Pancreas (tissue), 10 donors: ENCODE data around the gene PLCE1. TPM values are rescaled to one million over a fixed set of nuclear protein-coding genes. Genes with fewer than 3 reads are reported as not detected.

Source experiments
- ATAC-seq, 4 donors: fragments of 200-7000 bp; cut with Tn5 transposase; one replicate each; pipeline versions ENCODE4 v1.8.0 to v1.9.1; 2020; ENCODE audit warnings: mild to moderate bottlenecking in 4 of 4, moderate library complexity in 4 of 4
- DNase-seq, 6 donors: peaks; one replicate each; pipeline ENCODE4 v3.0.0-alpha.2; 2020
- FAIRE-seq: peaks from 2 replicates; lab custom pipeline; 2012; peaks lifted over from hg19 to GRCh38; lab: Jason Lieb, UNC
- H3K27ac ChIP-seq, 4 donors: fragments of 200-600 bp; sonication (generic); 1 replicate in 3 of 4; 2 replicates in 1 of 4; pipeline versions ENCODE4 v1.5.0 to v1.8.0; 2020
- H3K27me3 ChIP-seq, 4 donors: fragments of 200-600 bp; one replicate each; pipeline ENCODE4 v1.8.0; 2021
- H3K36me3 ChIP-seq, 3 donors: fragments of 200-600 bp; sonication (generic) in 1 of 3; one replicate each; pipeline versions ENCODE4 v1.5.0 to v1.8.0; 2020 to 2021
- H3K4me1 ChIP-seq, 3 donors: fragments of 200-600 bp; one replicate each; pipeline ENCODE4 v1.8.0; 2021
- H3K4me3 ChIP-seq, 4 donors: fragments of 200-600 bp; sonication (generic) in 2 of 4; one replicate each; pipeline versions ENCODE4 v1.5.0 to v1.8.0; 2020 to 2021
- H3K9me3 ChIP-seq, 4 donors: fragments of 200-600 bp; one replicate each; pipeline ENCODE4 v1.8.0; 2021
- WGBS, 2 donors: extraction: QIAGEN DNeasy Blood & Tissue Kit; methylation state at CpG; one replicate each; pipeline ENCODE4 v1.1.7; 2013; 5-methylcytosine and 5-hydroxymethylcytosine counted together
- intact Hi-C, 3 donors: fragments of 100-400 bp; cut with DNase I; formaldehyde crosslinking; loops; one replicate each; pipeline versions ENCODE4 v1.11.1 to v1.14.2; 2022
- polyA plus RNA-seq, 2 donors: library from polyadenylated mRNA; stranded (reverse); fragments of 200-250 nt; gene quantifications; one replicate each; pipeline ENCODE4 v1.2.3, GENCODE V29; 2013
- total RNA-seq, 6 donors: library from RNA; stranded (reverse); fragmentation: NEBNext Ultra II Directional in 4 of 6; extraction: Animal tissue kit (Norgen Biotek cat#: 25700) in 4 of 6; gene quantifications; one replicate each; pipeline versions ENCODE4 v1.2.1 to v1.2.4, GENCODE V29; 2021 to 2023
- TF ChIP-seq, protein P1 (sequence below), 4 donors: fragments of 200-600 bp; sonication (generic) in 3 of 4; IDR thresholded peaks; one replicate each; pipeline versions ENCODE4 v1.5.0 to v1.8.0; 2021; ENCODE audit warnings: antibody characterized with exemption in 4 of 4
- donor health status: healthy with polysubstance abuse.
- donor health status: DM: no; HTN: no; CAD: no; lungs with moderate emphysema.
- donor health status: DM: no; HTN: no; CAD: no.
- donor health status: control.
- donor health status: control.
- donor health status: Bipolar disorder and iron deficiency.
- donor health status: DM: yes; HTN: yes; CAD: no.
- donor health status: DM: no; HTN: no; CAD: no.
- donor health status: DM: no; HTN: no; CAD: no.
- donor health status: DM: yes; HTN: yes; CAD: no.

Gene PLCE1
- total and polyA plus RNA-seq, 8 donors, result 1.8 to 7.2 (median 4.4) TPM

DNA sequence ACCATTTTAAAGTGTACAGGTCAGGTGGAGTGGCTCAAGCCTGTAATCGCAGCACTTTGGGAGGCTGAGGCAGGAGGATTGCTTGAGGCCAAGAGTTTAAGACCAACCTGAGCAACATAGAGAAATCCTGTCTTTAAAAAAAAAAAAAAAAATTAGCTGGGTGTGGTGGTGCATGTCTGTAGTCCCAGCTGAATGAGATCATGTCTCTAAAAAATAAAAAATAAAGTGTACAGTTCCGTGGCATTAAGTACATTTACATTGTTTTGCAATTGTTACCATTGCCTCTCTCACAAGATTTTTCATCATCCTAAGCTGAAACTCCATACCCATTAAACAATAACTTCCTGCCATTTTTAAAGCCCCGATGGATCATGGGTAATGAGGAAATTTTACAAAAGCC, 20.6 kb downstream of the PLCE1 start:
- FAIRE-seq (no peak), ATAC-seq (no peak), DNase-seq (no peak)
- no peaks in the 10 kb centered on the region for H3K27me3 ChIP-seq
- no peaks in the 10 kb centered on the region for H3K4me1 ChIP-seq
- intact Hi-C loops, result no loop called here
- no peak overlapping the region for H3K4me3 ChIP-seq
- 91 to 96% methylated on average over 3 of the region's 3 CpGs for WGBS, 2 donors
- no peaks in the 10 kb centered on the region for H3K36me3 ChIP-seq
- H3K9me3 ChIP-seq, result no peaks in the 10 kb centered on the region
- H3K27ac ChIP-seq, result no peak overlapping the region
- TF ChIP-seq, protein P1, sequence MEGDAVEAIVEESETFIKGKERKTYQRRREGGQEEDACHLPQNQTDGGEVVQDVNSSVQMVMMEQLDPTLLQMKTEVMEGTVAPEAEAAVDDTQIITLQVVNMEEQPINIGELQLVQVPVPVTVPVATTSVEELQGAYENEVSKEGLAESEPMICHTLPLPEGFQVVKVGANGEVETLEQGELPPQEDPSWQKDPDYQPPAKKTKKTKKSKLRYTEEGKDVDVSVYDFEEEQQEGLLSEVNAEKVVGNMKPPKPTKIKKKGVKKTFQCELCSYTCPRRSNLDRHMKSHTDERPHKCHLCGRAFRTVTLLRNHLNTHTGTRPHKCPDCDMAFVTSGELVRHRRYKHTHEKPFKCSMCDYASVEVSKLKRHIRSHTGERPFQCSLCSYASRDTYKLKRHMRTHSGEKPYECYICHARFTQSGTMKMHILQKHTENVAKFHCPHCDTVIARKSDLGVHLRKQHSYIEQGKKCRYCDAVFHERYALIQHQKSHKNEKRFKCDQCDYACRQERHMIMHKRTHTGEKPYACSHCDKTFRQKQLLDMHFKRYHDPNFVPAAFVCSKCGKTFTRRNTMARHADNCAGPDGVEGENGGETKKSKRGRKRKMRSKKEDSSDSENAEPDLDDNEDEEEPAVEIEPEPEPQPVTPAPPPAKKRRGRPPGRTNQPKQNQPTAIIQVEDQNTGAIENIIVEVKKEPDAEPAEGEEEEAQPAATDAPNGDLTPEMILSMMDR (IDR thresholded peaks at IDR 0.05), result no peak

- intact Hi-C loops, result no loop called here
- Histone ChIP-seq H3K4me3 (no peak overlapping the region), H3K9me3 (no peaks in the 10 kb centered on the region), H3K27me3 (no peaks in the 10 kb centered on the region), H3K36me3 (no peaks in the 10 kb centered on the region), H3K27ac (no peak overlapping the region), H3K4me1 (no peaks in the 10 kb centered on the region)
- no peak for FAIRE-seq
- no peak for DNase-seq
- 69 to 73% methylated on average over 3 of the region's 3 CpGs for WGBS, 2 donors
- ATAC-seq, result no peak
- TF ChIP-seq, protein P1 (IDR thresholded peaks at IDR 0.05), result no peak
Observed at GRCh38 chr10:94016727-94017714, 23.3 kb downstream of the PLCE1 start.

- 73 to 83% methylated on average over 3 of the region's 3 CpGs for WGBS, 2 donors
- FAIRE-seq (no peak), DNase-seq (no peak), ATAC-seq (no peak)
- no peak overlapping the region for H3K27ac ChIP-seq
- no peak overlapping the region for H3K4me3 ChIP-seq
- intact Hi-C loops, result no loop called here
- TF ChIP-seq, protein P1 (IDR thresholded peaks at IDR 0.05), result no peak
- H3K27me3 ChIP-seq, result no peaks in the 10 kb centered on the region
- H3K4me1 ChIP-seq, result no peaks in the 10 kb centered on the region
- no peaks in the 10 kb centered on the region for H3K9me3 ChIP-seq
- no peaks in the 10 kb centered on the region for H3K36me3 ChIP-seq
Observed at GRCh38 chr10:94018107-94018506, 24.4 kb downstream of the PLCE1 start.

GRCh38 chr10:94023906-94024305, 30.2 kb downstream of the PLCE1 start:
- no peaks in the 10 kb centered on the region for H3K9me3 ChIP-seq
- no peak for ATAC-seq
- no peaks in the 10 kb centered on the region for H3K36me3 ChIP-seq
- H3K27ac ChIP-seq, result no peak overlapping the region
- no peaks in the 10 kb centered on the region for H3K4me1 ChIP-seq
- no peak overlapping the region for H3K4me3 ChIP-seq
- WGBS, 2 donors, result 52 to 54% methylated on average over 3 of the region's 3 CpGs
- intact Hi-C loops, result no loop called here
- FAIRE-seq, result no peak
- TF ChIP-seq, protein P1 (IDR thresholded peaks at IDR 0.05), result no peak
- DNase-seq, result no peak
- H3K27me3 ChIP-seq, result no peaks in the 10 kb centered on the region

- TF ChIP-seq, protein P1 (IDR thresholded peaks at IDR 0.05), result no peak
- Histone ChIP-seq H3K4me1 (no peaks in the 10 kb centered on the region), H3K27ac (no peak overlapping the region), H3K4me3 (no peak overlapping the region), H3K36me3 (no peaks in the 10 kb centered on the region), H3K9me3 (no peaks in the 10 kb centered on the region), H3K27me3 (no peaks in the 10 kb centered on the region)
- ATAC-seq (no peak), FAIRE-seq (no peak), DNase-seq (no peak)
- intact Hi-C loops, result no loop called here
Observed at GRCh38 chr10:94024407-94024806, 30.7 kb downstream of the PLCE1 start.
